ENCODE data around the gene LRRC25.

- TF ChIP-seq CTCF (IDR thresholded peaks at IDR 0.05) (no peak), EP300 (IDR thresholded peaks at IDR 0.05; ENCODE audit: low read depth) (no peak), POLR2A (IDR thresholded peaks at IDR 0.05) (no peak)
Observed at GRCh38 chr19:18429717-18430416, 32.4 kb upstream of the LRRC25 start.
